Measurements from ENCODE around the gene GJD3.
A peak's percentile ranks its signal among the peaks of the same experiment; 100 is the strongest.
"Not testable (repeated sequence)": the region's sequence is repeated elsewhere in the genome, so short reads cannot be mapped to it uniquely, and the experiment has no call there.

Gene GJD3

GRCh38 chr17:40364121-40364861, at the start of gene GJD3:
Gene GJD3 (minus strand): TSS chr17:40364737. CDS start chr17:40363815, 922 bp downstream.
- H3K27me3 ChIP-seq (ENCODE audit: control insufficient read depth, insufficient read depth, low read length), result peaks cover 8% of the 10 kb centered on the region; the same call in 1 of the 2 replicates
- no peak for DNase-seq (ENCODE audit: low read depth, low spot score)
- peaks cover 13% of the 10 kb centered on the region for H3K4me1 ChIP-seq (ENCODE audit: control insufficient read depth, insufficient read depth, low read length)
- peak within 1 kb of the TSS; percentile 40; the same call in 1 of the 2 replicates for H3K4me3 ChIP-seq (ENCODE audit: low read length)
- no peaks in the 10 kb centered on the region for H3K9me3 ChIP-seq (ENCODE audit: control insufficient read depth, insufficient read depth, low read length)
- H3K27ac ChIP-seq (ENCODE audit: low read length), result no peak within 1 kb of the TSS
- no CpG with 5 or more reads among the region's 22 CpGs for WGBS (ENCODE audit: insufficient coverage, insufficient read length)
- H3K36me3 ChIP-seq (ENCODE audit: control insufficient read depth, insufficient read depth, low read length), result no peaks in the 10 kb centered on the region

GRCh38 chr17:40414312-40414711, 49.8 kb upstream of the GJD3 start:
- not testable (repeated sequence) for H3K9me3 ChIP-seq (ENCODE audit: control insufficient read depth, insufficient read depth, low read length); H3K27me3 ChIP-seq (ENCODE audit: control insufficient read depth, insufficient read depth, low read length); H3K4me1 ChIP-seq (ENCODE audit: control insufficient read depth, insufficient read depth, low read length); H3K36me3 ChIP-seq (ENCODE audit: control insufficient read depth, insufficient read depth, low read length); H3K4me3 ChIP-seq (ENCODE audit: low read length); DNase-seq (ENCODE audit: low read depth, low spot score); H3K27ac ChIP-seq (ENCODE audit: low read length)
- WGBS (ENCODE audit: insufficient coverage, insufficient read length), result no CpG with 5 or more reads among the region's 4 CpGs

GRCh38 chr17:40412880-40413279, 48.3 kb upstream of the GJD3 start:
- Histone ChIP-seq H3K36me3 (ENCODE audit: control insufficient read depth, insufficient read depth, low read length) (peaks cover 8% of the 10 kb centered on the region; the same call in 1 of the 2 replicates), H3K9me3 (ENCODE audit: control insufficient read depth, insufficient read depth, low read length) (no peaks in the 10 kb centered on the region), H3K4me1 (ENCODE audit: control insufficient read depth, insufficient read depth, low read length) (no peaks in the 10 kb centered on the region), H3K27ac (ENCODE audit: low read length) (no peak overlapping the region), H3K27me3 (ENCODE audit: control insufficient read depth, insufficient read depth, low read length) (no peaks in the 10 kb centered on the region), H3K4me3 (ENCODE audit: low read length) (no peak overlapping the region)
- no peak for DNase-seq (ENCODE audit: low read depth, low spot score)

GRCh38 chr17:40411821-40412220, 47.3 kb upstream of the GJD3 start:
- WGBS (ENCODE audit: insufficient coverage, insufficient read length), result no CpG with 5 or more reads among the region's 4 CpGs
- Histone ChIP-seq H3K27me3 (ENCODE audit: control insufficient read depth, insufficient read depth, low read length) (no peaks in the 10 kb centered on the region), H3K36me3 (ENCODE audit: control insufficient read depth, insufficient read depth, low read length) (peaks cover 11% of the 10 kb centered on the region; the same call in 1 of the 2 replicates), H3K4me3 (ENCODE audit: low read length) (no peak overlapping the region), H3K9me3 (ENCODE audit: control insufficient read depth, insufficient read depth, low read length) (no peaks in the 10 kb centered on the region), H3K4me1 (ENCODE audit: control insufficient read depth, insufficient read depth, low read length) (no peaks in the 10 kb centered on the region), H3K27ac (ENCODE audit: low read length) (no peak overlapping the region)
- no peak for DNase-seq (ENCODE audit: low read depth, low spot score)

GRCh38 chr17:40410082-40410481, 45.5 kb upstream of the GJD3 start:
- DNase-seq (ENCODE audit: low read depth, low spot score), result no peak
- no peak overlapping the region for H3K27ac ChIP-seq (ENCODE audit: low read length)
- H3K9me3 ChIP-seq (ENCODE audit: control insufficient read depth, insufficient read depth, low read length), result no peaks in the 10 kb centered on the region
- WGBS (ENCODE audit: insufficient coverage, insufficient read length), result no CpG with 5 or more reads among the region's 1 CpG
- peaks cover 11% of the 10 kb centered on the region; the same call in 1 of the 2 replicates for H3K36me3 ChIP-seq (ENCODE audit: control insufficient read depth, insufficient read depth, low read length)
- H3K27me3 ChIP-seq (ENCODE audit: control insufficient read depth, insufficient read depth, low read length), result no peaks in the 10 kb centered on the region
- no peak overlapping the region for H3K4me3 ChIP-seq (ENCODE audit: low read length)
- no peaks in the 10 kb centered on the region for H3K4me1 ChIP-seq (ENCODE audit: control insufficient read depth, insufficient read depth, low read length)

GRCh38 chr17:40409540-40409939, 45.0 kb upstream of the GJD3 start:
- not testable (repeated sequence) for H3K27ac ChIP-seq (ENCODE audit: low read length); DNase-seq (ENCODE audit: low read depth, low spot score); H3K4me1 ChIP-seq (ENCODE audit: control insufficient read depth, insufficient read depth, low read length); H3K4me3 ChIP-seq (ENCODE audit: low read length); H3K9me3 ChIP-seq (ENCODE audit: control insufficient read depth, insufficient read depth, low read length); H3K27me3 ChIP-seq (ENCODE audit: control insufficient read depth, insufficient read depth, low read length)
- H3K36me3 ChIP-seq (ENCODE audit: control insufficient read depth, insufficient read depth, low read length), result peaks cover 11% of the 10 kb centered on the region; the same call in 1 of the 2 replicates
- WGBS (ENCODE audit: insufficient coverage, insufficient read length), result no CpG with 5 or more reads among the region's 4 CpGs

GRCh38 chr17:40407460-40407859, 42.9 kb upstream of the GJD3 start:
- Histone ChIP-seq H3K4me1 (ENCODE audit: control insufficient read depth, insufficient read depth, low read length) (no peaks in the 10 kb centered on the region), H3K27me3 (ENCODE audit: control insufficient read depth, insufficient read depth, low read length) (no peaks in the 10 kb centered on the region), H3K36me3 (ENCODE audit: control insufficient read depth, insufficient read depth, low read length) (peaks cover 17% of the 10 kb centered on the region; the same call in 1 of the 2 replicates), H3K9me3 (ENCODE audit: control insufficient read depth, insufficient read depth, low read length) (no peaks in the 10 kb centered on the region), H3K4me3 (ENCODE audit: low read length) (no peak overlapping the region), H3K27ac (ENCODE audit: low read length) (no peak overlapping the region)
- no peak for DNase-seq (ENCODE audit: low read depth, low spot score)
- 100% methylated on average over 2 of the region's 3 CpGs for WGBS (ENCODE audit: insufficient coverage, insufficient read length)

- Histone ChIP-seq H3K27ac (ENCODE audit: low read length) (no peak overlapping the region), H3K9me3 (ENCODE audit: control insufficient read depth, insufficient read depth, low read length) (no peaks in the 10 kb centered on the region), H3K4me3 (ENCODE audit: low read length) (no peak overlapping the region), H3K4me1 (ENCODE audit: control insufficient read depth, insufficient read depth, low read length) (no peaks in the 10 kb centered on the region), H3K36me3 (ENCODE audit: control insufficient read depth, insufficient read depth, low read length) (peaks cover 31% of the 10 kb centered on the region; the same call in 1 of the 2 replicates), H3K27me3 (ENCODE audit: control insufficient read depth, insufficient read depth, low read length) (no peaks in the 10 kb centered on the region)
- no CpG with 5 or more reads among the region's 3 CpGs for WGBS (ENCODE audit: insufficient coverage, insufficient read length)
- no peak for DNase-seq (ENCODE audit: low read depth, low spot score)
Measured at GRCh38 chr17:40404003-40404402, 39.5 kb upstream of the GJD3 start.

- Histone ChIP-seq H3K4me1 (ENCODE audit: control insufficient read depth, insufficient read depth, low read length) (no peaks in the 10 kb centered on the region), H3K27ac (ENCODE audit: low read length) (no peak overlapping the region), H3K9me3 (ENCODE audit: control insufficient read depth, insufficient read depth, low read length) (no peaks in the 10 kb centered on the region), H3K4me3 (ENCODE audit: low read length) (no peak overlapping the region), H3K36me3 (ENCODE audit: control insufficient read depth, insufficient read depth, low read length) (peaks cover 36% of the 10 kb centered on the region; the same call in 1 of the 2 replicates), H3K27me3 (ENCODE audit: control insufficient read depth, insufficient read depth, low read length) (no peaks in the 10 kb centered on the region)
- WGBS (ENCODE audit: insufficient coverage, insufficient read length), result no CpG with 5 or more reads among the region's 1 CpG
- no peak for DNase-seq (ENCODE audit: low read depth, low spot score)
Measured at GRCh38 chr17:40402668-40403067, 38.1 kb upstream of the GJD3 start.

GRCh38 chr17:40399185-40399584, 34.6 kb upstream of the GJD3 start:
- no peak for DNase-seq (ENCODE audit: low read depth, low spot score)
- no CpG with 5 or more reads among the region's 4 CpGs for whole genome bisulfite sequencing (ENCODE audit: insufficient coverage, insufficient read length)

GRCh38 chr17:40386555-40386954, 22.0 kb upstream of the GJD3 start:
- WGBS (ENCODE audit: insufficient coverage, insufficient read length), result no CpG with 5 or more reads among the region's 3 CpGs
- DNase-seq (ENCODE audit: low read depth, low spot score); H3K27ac ChIP-seq (ENCODE audit: low read length); H3K4me3 ChIP-seq (ENCODE audit: low read length); H3K9me3 ChIP-seq (ENCODE audit: control insufficient read depth, insufficient read depth, low read length); H3K27me3 ChIP-seq (ENCODE audit: control insufficient read depth, insufficient read depth, low read length); H3K4me1 ChIP-seq (ENCODE audit: control insufficient read depth, insufficient read depth, low read length): not testable (repeated sequence)
- H3K36me3 ChIP-seq (ENCODE audit: control insufficient read depth, insufficient read depth, low read length), result peaks cover 11% of the 10 kb centered on the region; the same call in 1 of the 2 replicates

More at GRCh38 chr17:40399185-40399584, 34.6 kb upstream of the GJD3 start:
- Histone ChIP-seq H3K4me3 (ENCODE audit: low read length) (no peak overlapping the region), H3K9me3 (ENCODE audit: control insufficient read depth, insufficient read depth, low read length) (no peaks in the 10 kb centered on the region), H3K27me3 (ENCODE audit: control insufficient read depth, insufficient read depth, low read length) (no peaks in the 10 kb centered on the region), H3K27ac (ENCODE audit: low read length) (no peak overlapping the region), H3K4me1 (ENCODE audit: control insufficient read depth, insufficient read depth, low read length) (no peaks in the 10 kb centered on the region), H3K36me3 (ENCODE audit: control insufficient read depth, insufficient read depth, low read length) (peaks cover 30% of the 10 kb centered on the region; the same call in 1 of the 2 replicates)
